Ascending aorta (tissue), 2 donors: Measurements from ENCODE around the gene DIAPH2. TPM values are rescaled to one million over a fixed set of nuclear protein-coding genes. Genes with fewer than 3 reads are reported as not detected.

Experiments
- DNase-seq, 2 donors: peaks; one replicate each; pipeline ENCODE4 v3.0.0-alpha.2; 2019; ENCODE audit warnings: low spot score in 2 of 2
- H3K27ac ChIP-seq, 2 donors: fragments of 200-600 bp; sonication (generic); one replicate each; pipeline ENCODE4 v1.5.1; 2016 to 2017; ENCODE audit warnings: mild to moderate bottlenecking in 1 of 2
- H3K27me3 ChIP-seq: fragments of 200-600 bp; sonication (generic); one replicate; pipeline ENCODE4 v1.5.1; 2017
- H3K36me3 ChIP-seq, 2 donors: fragments of 200-600 bp; sonication (generic); one replicate each; pipeline ENCODE4 v1.5.1; 2016
- H3K4me1 ChIP-seq, 2 donors: fragments of 200-600 bp; sonication (generic); one replicate each; pipeline ENCODE4 v1.5.1; 2016 to 2017; ENCODE audit warnings: mild to moderate bottlenecking in 1 of 2
- H3K4me3 ChIP-seq, 2 donors: fragments of 200-600 bp; sonication (generic); one replicate each; pipeline ENCODE4 v1.5.1; 2016 to 2017; ENCODE audit warnings: mild to moderate bottlenecking in 1 of 2
- H3K9me3 ChIP-seq, 2 donors: fragments of 200-600 bp; sonication (generic); one replicate each; pipeline ENCODE4 v1.5.1; 2016
- CTCF ChIP-seq, 3 experiments: fragments of 200-600 bp in 2 of 3; fragments of 450-650 bp in 1 of 3; sonication (generic) in 2 of 3; IDR thresholded peaks; one replicate each; pipeline ENCODE4 v1.5.1; 2016 to 2019; ENCODE audit warnings: antibody characterized with exemption in 3 of 3, mild to moderate bottlenecking in 1 of 3, moderate library complexity in 1 of 3
- intact Hi-C: fragments of 100-400 bp; cut with DNase I; formaldehyde crosslinking; loops from one replicate; pipeline ENCODE4 v1.15.1; 2023
- total RNA-seq: library from RNA; depleted of rRNA; stranded (reverse); fragments of >200 nt; gene quantifications from one replicate; pipeline ENCODE4 v1.1.0, GENCODE V29; 2016

DIAPH2 gene
- total RNA-seq, 1 donor from 2014 or later: 27.9 TPM

GRCh38 chrX:97429101-97429500 lies 744.5 kb downstream of the DIAPH2 start:
- TF ChIP-seq CTCF (IDR thresholded peaks at IDR 0.05): no peak
- no peak for DNase-seq
- Histone ChIP-seq H3K27ac (no peak overlapping the region), H3K4me1 (no peaks in the 10 kb centered on the region), H3K27me3 (no peaks in the 10 kb centered on the region), H3K4me3 (no peak overlapping the region), H3K36me3 (no peaks in the 10 kb centered on the region), H3K9me3 (no peaks in the 10 kb centered on the region)
- intact Hi-C loops: no loop called here

GRCh38 chrX:97431281-97431680 lies 746.6 kb downstream of the DIAPH2 start:
- Histone ChIP-seq H3K27me3 (no peaks in the 10 kb centered on the region), H3K4me1 (no peaks in the 10 kb centered on the region)

GRCh38 chrX:97446298-97446882 lies 761.7 kb downstream of the DIAPH2 start:
- no peaks in the 10 kb centered on the region for H3K27me3 ChIP-seq
- H3K9me3 ChIP-seq: no peaks in the 10 kb centered on the region
- H3K4me1 ChIP-seq: no peaks in the 10 kb centered on the region
- no peak overlapping the region for H3K4me3 ChIP-seq
- no peak for DNase-seq
- H3K27ac ChIP-seq: no peak overlapping the region
- no peaks in the 10 kb centered on the region for H3K36me3 ChIP-seq
- peak in 1 of 3 experiments; percentile 18 for TF ChIP-seq CTCF (IDR thresholded peaks at IDR 0.05)
- intact Hi-C loops: no loop called here

More at GRCh38 chrX:97431281-97431680, 746.6 kb downstream of the DIAPH2 start:
- H3K4me3 ChIP-seq: no peak overlapping the region
- intact Hi-C loops: no loop called here
- H3K27ac ChIP-seq: no peak overlapping the region
- DNase-seq: no peak
- no peaks in the 10 kb centered on the region for H3K36me3 ChIP-seq
- H3K9me3 ChIP-seq: no peaks in the 10 kb centered on the region
- no peak for TF ChIP-seq CTCF (IDR thresholded peaks at IDR 0.05)

GRCh38 chrX:97447306-97447705 lies 762.7 kb downstream of the DIAPH2 start:
- intact Hi-C loops: no loop called here
- no peak overlapping the region for H3K4me3 ChIP-seq
- TF ChIP-seq CTCF (IDR thresholded peaks at IDR 0.05): no peak
- H3K36me3 ChIP-seq: no peaks in the 10 kb centered on the region
- H3K27ac ChIP-seq: no peak overlapping the region
- H3K9me3 ChIP-seq: no peaks in the 10 kb centered on the region
- no peak for DNase-seq
- no peaks in the 10 kb centered on the region for H3K4me1 ChIP-seq
- no peaks in the 10 kb centered on the region for H3K27me3 ChIP-seq

- intact Hi-C loops: no loop called here
- no peaks in the 10 kb centered on the region for H3K9me3 ChIP-seq
- TF ChIP-seq CTCF (IDR thresholded peaks at IDR 0.05): no peak
These were observed 767.6 kb downstream of the DIAPH2 start for GRCh38 chrX:97452283-97452682.

GRCh38 chrX:97461763-97462162 lies 777.1 kb downstream of the DIAPH2 start:
- no peak for DNase-seq
- no peak for TF ChIP-seq CTCF (IDR thresholded peaks at IDR 0.05)
- H3K36me3 ChIP-seq: no peaks in the 10 kb centered on the region
- intact Hi-C loops: no loop called here
- no peaks in the 10 kb centered on the region for H3K4me1 ChIP-seq
- no peak overlapping the region for H3K27ac ChIP-seq
- no peaks in the 10 kb centered on the region for H3K27me3 ChIP-seq
- no peak overlapping the region for H3K4me3 ChIP-seq
- no peaks in the 10 kb centered on the region for H3K9me3 ChIP-seq

More at GRCh38 chrX:97452283-97452682, 767.6 kb downstream of the DIAPH2 start:
- H3K27me3 ChIP-seq: no peaks in the 10 kb centered on the region
- H3K36me3 ChIP-seq: no peaks in the 10 kb centered on the region
- H3K27ac ChIP-seq: no peak overlapping the region
- no peaks in the 10 kb centered on the region for H3K4me1 ChIP-seq
- H3K4me3 ChIP-seq: no peak overlapping the region
- DNase-seq: no peak
